GM21723 (cell line): ENCODE results near the gene KAT6B.

ENCODE experiments used
- ATAC-seq: cut with Tn5 transposase; IDR thresholded peaks from one replicate; pipeline ENCODE4 v1.9.1; 2021; ENCODE audit warnings: mild to moderate bottlenecking, moderate library complexity; ENCODE audit not compliant: unreplicated experiment

Gene KAT6B

GRCh38 chr10:74822521-74823089 lies 3.8 kb upstream of the KAT6B start:
- ATAC-seq: no peak

DNA sequence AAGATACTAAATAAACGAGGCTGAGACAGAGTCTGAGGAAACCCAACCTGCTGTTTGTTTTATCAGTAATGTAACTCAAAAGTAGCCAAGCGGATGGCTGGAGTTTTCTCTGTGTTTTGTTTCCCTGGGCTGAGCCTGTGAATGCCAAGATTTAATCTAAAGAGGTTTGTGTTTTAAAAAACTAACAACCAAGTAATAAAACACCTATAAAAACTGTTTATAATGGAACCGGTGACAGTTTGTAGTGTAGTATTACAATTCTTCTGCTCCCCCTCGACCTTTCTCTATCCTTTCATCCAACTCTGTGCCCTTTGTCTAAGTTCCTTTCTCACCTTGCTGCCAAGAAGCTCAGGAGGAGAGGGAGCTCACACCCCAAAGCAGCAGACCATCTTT lies 2.6 kb upstream of the KAT6B start:
- no peak for ATAC-seq

DNA sequence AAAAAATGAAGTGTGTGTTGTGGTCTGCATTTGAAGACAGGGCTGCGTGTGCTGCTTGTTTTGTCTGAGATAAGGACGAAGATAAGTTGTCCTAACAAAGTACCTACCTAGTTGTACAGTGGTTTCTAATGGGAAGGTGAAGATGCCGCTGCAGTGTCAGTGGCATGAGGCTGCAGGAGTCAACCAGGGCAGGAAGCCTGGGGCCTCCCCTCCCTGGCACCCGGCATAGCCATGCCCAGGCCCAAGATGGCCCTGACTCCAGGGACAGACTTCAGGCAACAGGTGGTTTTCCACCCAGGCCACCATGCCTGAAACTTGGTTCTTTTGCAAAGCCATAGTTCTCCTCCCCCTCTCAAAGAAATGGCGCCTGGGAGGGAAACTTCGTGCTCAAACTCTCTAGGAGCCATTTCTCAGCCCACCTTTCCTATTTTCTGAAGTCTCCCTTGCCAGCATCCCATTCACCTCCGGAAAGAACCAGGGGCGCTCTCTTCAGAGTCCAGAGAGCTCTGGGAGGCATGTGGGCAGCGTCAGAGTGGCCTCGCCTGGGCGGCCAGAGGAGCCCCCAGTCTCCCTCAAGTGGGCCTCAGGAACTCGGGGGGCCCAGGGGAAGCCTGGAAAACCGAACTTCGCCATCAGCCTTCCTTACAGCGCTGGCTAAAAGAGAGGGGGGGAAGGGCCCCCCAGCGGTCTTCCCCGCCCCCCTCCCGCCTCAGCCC lies 2.1 kb upstream of the KAT6B start:
- no peak for ATAC-seq

DNA sequence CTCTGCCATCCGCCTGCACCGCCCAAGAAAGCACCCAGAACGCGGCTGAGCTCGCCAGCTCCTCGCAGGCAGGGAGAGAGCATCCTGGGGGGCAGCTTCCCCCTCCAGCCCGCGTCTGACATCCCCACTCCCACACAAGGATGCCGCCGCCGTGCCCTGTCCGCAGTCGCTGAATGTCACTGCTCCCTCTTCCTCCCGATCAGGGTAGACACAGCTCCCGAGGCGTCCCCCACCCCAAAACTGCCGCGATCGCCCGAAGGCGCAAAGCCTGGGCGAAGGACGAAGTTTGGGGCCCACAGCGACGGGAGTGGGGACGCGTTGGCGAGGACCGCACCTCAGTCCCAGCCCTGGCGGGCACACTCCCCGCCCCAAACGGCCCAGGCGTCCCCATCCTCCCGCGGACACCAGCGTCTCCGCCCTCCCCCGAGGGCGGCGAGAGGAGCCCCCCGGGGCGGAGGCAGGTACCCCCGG lies 1.5 kb upstream of the KAT6B start:
- ATAC-seq: no peak

DNA sequence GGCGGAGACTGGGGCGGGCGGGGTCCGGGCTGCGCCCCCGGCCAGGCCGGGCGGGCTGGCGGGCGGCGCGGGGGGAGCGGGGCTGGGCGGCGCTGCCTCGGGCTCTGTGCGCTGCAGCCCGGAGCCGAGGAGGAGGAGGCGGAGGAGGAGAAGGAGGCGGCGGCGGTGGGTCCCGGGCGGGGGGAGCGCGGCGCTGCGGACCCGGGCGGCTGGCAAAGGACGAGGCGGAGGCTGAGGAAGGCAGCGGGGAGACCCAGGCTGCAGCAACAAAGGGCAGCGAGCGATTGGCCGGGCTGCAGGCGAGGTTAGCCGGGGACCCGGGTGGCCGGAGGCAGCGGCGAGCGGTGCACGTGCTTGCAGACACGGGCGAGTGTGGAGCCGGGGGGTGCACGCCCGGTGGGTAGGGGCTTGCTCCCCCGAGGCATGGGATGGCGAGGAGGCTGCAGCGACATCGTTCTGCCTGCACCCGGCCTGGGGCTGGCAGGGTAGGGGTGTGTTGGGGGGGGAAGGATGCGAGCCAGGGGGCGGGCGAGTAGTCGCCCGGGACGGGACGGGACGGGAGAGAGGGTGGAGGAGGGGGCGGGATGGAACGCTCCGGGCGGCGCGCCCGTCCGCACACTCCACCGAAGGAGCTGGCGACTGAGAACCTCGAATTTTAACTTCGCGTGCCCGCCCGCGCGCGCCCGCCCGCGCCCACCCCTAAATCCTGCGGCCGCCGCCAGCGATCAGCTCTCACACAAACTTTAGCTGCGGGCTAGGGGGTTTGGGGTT lies 844 bp upstream of the KAT6B start:
- ATAC-seq: no peak

DNA sequence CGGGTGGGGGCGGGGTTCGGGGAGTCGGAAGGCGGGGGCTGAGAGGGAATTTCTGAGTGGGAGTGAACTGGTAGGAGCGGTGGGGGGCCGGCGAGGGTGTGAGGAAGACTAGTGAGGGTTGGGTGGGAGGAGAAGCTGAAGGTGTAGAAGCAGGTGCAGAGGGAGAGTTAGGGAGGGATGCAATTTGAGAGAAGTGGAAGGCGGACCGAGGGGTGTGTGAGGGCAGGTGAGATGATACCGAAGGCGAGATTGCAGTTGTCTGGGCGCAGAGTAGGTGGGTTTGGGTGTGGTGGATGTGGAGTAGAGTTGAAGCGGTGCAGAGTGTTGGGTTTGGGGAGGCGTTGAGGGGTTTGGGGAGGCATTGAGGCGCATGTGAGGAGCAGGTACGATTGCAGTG lies 643 bp downstream of the KAT6B start:
- no peak for ATAC-seq

- ATAC-seq: no peak
Measured at GRCh38 chr10:74827694-74828093, 1.3 kb downstream of the KAT6B start.

GRCh38 chr10:74828946-74829345 lies 2.5 kb downstream of the KAT6B start:
- ATAC-seq: no peak

- ATAC-seq: no peak
Measured at GRCh38 chr10:74831518-74832120, 5.2 kb downstream of the KAT6B start.

- ATAC-seq: no peak
Measured at GRCh38 chr10:74835963-74836362, 9.6 kb downstream of the KAT6B start.

DNA sequence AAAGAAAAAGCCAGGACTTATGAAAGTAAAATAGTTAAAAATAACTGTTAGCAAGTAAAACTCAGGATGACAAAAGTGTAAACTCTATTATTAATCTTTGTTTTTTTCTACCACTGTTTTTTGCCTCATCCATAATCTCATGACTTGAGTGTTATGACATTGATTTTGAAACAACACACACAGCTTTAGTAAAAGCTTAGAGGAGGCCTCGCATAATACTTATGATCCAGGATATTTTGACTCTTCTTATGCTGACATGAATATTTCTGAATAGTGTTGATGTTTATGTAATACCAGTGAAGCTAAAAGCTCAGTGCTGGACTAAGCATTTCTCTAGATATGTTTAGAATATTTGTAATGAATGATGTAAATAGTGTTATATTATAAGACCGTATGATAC lies 10.5 kb downstream of the KAT6B start:
- ATAC-seq: no peak

- no peak for ATAC-seq
Measured at GRCh38 chr10:74837743-74838142, 11.3 kb downstream of the KAT6B start.

- no peak for ATAC-seq
Measured at GRCh38 chr10:74839708-74840107, 13.3 kb downstream of the KAT6B start.

GRCh38 chr10:74841265-74841973 lies 15.0 kb downstream of the KAT6B start:
- ATAC-seq: no peak

GRCh38 chr10:74842301-74842954 lies 16.0 kb downstream of the KAT6B start:
- no peak for ATAC-seq

- ATAC-seq: no peak
Measured at GRCh38 chr10:74846958-74847357, 20.6 kb downstream of the KAT6B start.

DNA sequence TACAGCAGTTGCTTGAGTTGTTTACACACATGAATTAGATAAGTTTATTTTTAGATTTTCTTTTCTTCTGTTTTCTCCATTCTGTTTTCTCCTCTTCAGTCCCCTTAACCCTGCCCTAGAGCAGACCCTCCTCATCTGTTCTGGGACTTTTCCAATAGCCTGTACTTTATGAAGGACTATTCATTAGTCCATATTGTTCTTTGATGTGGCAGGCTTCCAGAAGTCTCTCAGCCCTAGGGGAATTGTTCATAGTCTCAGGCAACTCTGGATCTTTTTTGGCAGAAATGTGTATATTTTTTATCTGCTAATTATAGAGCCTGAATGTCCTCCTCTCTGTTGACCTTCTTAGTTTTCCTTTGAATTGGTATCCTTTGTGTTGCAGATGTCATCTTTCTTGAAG lies 25.4 kb downstream of the KAT6B start:
- no peak for ATAC-seq

DNA sequence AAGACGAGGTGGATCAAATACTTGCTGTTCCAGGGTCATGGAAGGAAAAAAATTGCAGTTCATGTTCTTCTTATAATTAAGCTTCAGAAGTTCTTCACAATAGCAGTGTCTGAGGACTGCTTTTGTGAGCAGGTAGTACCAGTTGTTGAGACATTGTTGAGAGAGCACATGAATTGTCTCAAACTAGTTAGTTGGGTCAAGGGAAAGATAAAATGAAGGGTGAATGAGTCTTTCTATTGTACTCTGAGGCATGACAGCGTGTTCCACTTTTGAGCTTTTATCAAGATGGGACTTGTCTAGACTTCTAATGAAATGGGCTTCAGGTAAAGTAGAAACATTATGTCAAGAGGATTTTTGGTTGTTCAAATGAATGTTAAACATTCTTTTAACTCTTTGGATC lies 26.0 kb downstream of the KAT6B start:
- ATAC-seq: no peak

DNA sequence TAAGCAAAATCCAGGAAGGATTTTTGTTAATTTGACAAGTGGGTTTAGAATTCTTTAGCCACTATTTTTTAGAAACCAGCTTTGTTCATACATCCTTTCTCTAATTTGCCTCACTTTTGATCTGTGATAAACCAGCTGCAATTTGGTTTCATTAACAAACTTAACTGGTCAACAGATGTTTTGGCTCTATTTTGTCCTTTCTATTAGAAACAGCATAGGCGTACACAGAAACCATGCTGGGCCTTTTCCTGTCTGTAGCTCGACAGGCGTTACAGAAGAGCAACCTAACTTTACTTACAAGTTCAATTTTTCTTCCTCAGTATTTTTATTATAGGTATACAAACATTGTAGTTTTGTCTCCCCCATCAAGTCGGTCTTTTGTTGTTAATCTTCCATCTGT lies 28.2 kb downstream of the KAT6B start:
- no peak for ATAC-seq

DNA sequence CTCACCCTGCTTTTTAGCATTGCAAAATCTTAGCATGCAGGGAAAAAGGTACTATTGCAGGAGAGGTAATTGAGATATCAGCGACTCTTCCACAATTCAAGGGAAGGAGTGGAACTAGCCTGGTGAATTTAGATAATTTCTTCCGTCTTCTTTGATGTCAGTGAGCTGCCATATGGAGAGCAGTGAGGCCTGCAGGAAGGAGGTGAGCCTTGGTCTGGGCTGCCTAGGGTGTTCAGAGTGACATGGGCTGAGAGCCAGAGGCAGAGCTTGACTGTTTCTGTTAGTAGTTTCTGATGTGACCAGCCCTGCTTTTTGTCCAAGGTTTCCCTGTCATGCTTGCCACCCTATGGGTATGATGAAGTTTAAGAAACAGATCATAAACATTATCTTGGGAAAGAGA lies 28.6 kb downstream of the KAT6B start:
- ATAC-seq: no peak

- no peak for ATAC-seq
Measured at GRCh38 chr10:74855439-74855838, 29.0 kb downstream of the KAT6B start.
